SH-SY5Y (cell line): ENCODE data around the gene ZCCHC7.

ENCODE experiments used
- GATA2 ChIP-seq: IDR thresholded peaks from 2 replicates; pipeline ENCODE4 v1.6.1; 2011; ENCODE audit warnings: mild to moderate bottlenecking, low read depth, low read length
- GATA3 ChIP-seq: IDR thresholded peaks from 2 replicates; pipeline ENCODE4 v1.6.1; 2011; ENCODE audit warnings: low read depth, mild to moderate bottlenecking, low read length, moderate library complexity

DNA sequence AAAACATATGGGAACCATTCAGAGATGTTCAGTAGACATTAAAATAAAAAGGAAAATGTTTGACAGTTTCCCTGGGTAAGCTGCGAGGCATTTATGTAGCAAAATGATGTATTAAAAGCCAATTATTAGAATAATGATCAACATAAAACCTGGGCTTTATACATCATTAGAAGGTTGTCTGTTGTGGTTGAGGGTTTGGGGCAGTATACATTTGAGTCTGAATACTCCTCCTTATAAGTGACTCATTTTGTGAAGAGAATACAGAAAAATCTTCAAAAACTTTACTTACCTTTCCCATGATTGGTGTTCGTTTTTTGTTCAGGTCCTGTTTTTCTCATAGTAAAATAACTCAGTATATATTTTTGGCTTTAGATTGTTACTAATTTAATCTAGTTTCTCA is 119.5 kb downstream of the ZCCHC7 start:
- TF ChIP-seq GATA2 (no peak), GATA3 (no peak)
